Stomach (tissue), 9 donors: Measurements from ENCODE around the gene AFDN. TPM values are rescaled to one million over a fixed set of nuclear protein-coding genes. Genes with fewer than 3 reads are reported as not detected.

Source experiments
- DNase-seq, 2 donors: peaks; one replicate each; pipeline versions ENCODE4 v3.0.0 to v3.0.0-alpha.2; 2013 to 2019
- H3K27ac ChIP-seq, 5 donors: fragments of 200-600 bp in 4 of 5; sonication (generic) in 4 of 5; one replicate each; pipeline ENCODE4 v1.5.1; 2013 to 2019; ENCODE audit warnings: mild to moderate bottlenecking in 1 of 5, moderate library complexity in 1 of 5
- H3K27me3 ChIP-seq, 3 donors: fragments of 200-600 bp; sonication (generic); one replicate each; pipeline ENCODE4 v1.5.1; 2017 to 2019; ENCODE audit warnings: mixed run types in 1 of 3
- H3K36me3 ChIP-seq, 4 donors: fragments of 200-600 bp; sonication (generic); 1 replicate in 3 of 4; 2 replicates in 1 of 4; pipeline ENCODE4 v1.5.1; 2016 to 2019
- H3K4me1 ChIP-seq, 4 donors: fragments of 200-600 bp; sonication (generic); one replicate each; pipeline ENCODE4 v1.5.1; 2016 to 2019
- H3K4me3 ChIP-seq, 4 donors: fragments of 200-600 bp; sonication (generic) in 3 of 4; one replicate each; pipeline ENCODE4 v1.5.1; 2016 to 2019; ENCODE audit warnings: mild to moderate bottlenecking in 1 of 4
- H3K9me3 ChIP-seq, 4 donors: fragments of 200-600 bp; sonication (generic); one replicate each; pipeline ENCODE4 v1.5.1; 2016 to 2019
- CTCF ChIP-seq, 7 experiments: fragments of 450-650 bp in 4 of 7; fragments of 200-600 bp in 3 of 7; sonication (generic) in 3 of 7; IDR thresholded peaks; one replicate each; pipeline ENCODE4 v1.5.1; 2016 to 2019; ENCODE audit warnings: antibody characterized with exemption in 7 of 7, control low read depth in 2 of 7, mild to moderate bottlenecking in 1 of 7
- EP300 ChIP-seq: sonication (generic); formaldehyde crosslinking; IDR thresholded peaks from one replicate; pipeline ENCODE4 v1.6.1; 2017; ENCODE audit warnings: antibody characterized with exemption
- POLR2A ChIP-seq, 4 donors: fragments of 450-650 bp; IDR thresholded peaks; one replicate each; pipeline ENCODE4 v1.6.1; 2016; ENCODE audit warnings: antibody characterized with exemption in 4 of 4, control low read depth in 2 of 4, mild to moderate bottlenecking in 1 of 4, moderate library complexity in 1 of 4
- POLR2AphosphoS5 ChIP-seq, 3 donors: sonication (generic); formaldehyde crosslinking; IDR thresholded peaks; one replicate each; pipeline ENCODE4 v1.6.1; 2016; ENCODE audit warnings: antibody characterized with exemption in 3 of 3
- WGBS, 5 donors: extraction: QIAGEN DNeasy Blood & Tissue Kit in 3 of 5; methylation state at CpG; one replicate each; pipeline versions ENCODE4 v1.1.5 to v1.1.7; 2013 to 2018; 5-methylcytosine and 5-hydroxymethylcytosine counted together
- intact Hi-C: fragments of 100-400 bp; cut with DNase I; formaldehyde crosslinking; loops from one replicate; pipeline ENCODE4 v1.15.1; 2023; ENCODE audit warnings: low total_unique reads
- polyA plus RNA-seq, 3 donors: library from polyadenylated mRNA; stranded (reverse); fragments of 200-250 nt; gene quantifications; one replicate each; pipeline ENCODE4 v1.2.3, GENCODE V29; 2013
- total RNA-seq, 5 donors: library from RNA; depleted of rRNA; stranded (reverse); fragments of >200 nt; gene quantifications; one replicate each; pipeline versions ENCODE4 v1.1.0 to v1.2.3, GENCODE V29; 2014 to 2016
- donor health status: healthy with polysubstance abuse.
- donor health status: Bipolar disorder and iron deficiency.
- donor health status: healthy.

Gene AFDN
- total and polyA plus RNA-seq, 8 donors: 24.8 to 521 (median 114) TPM

GRCh38 chr6:167879612-167880011 is 52.9 kb downstream of the AFDN start:
- H3K27me3 ChIP-seq: no peaks in the 10 kb centered on the region
- H3K4me1 ChIP-seq: peaks cover 0 to 8% (median 2%) of the 10 kb centered on the region in 4 donors
- TF ChIP-seq POLR2AphosphoS5 (IDR thresholded peaks at IDR 0.05): no peak
- no peak for TF ChIP-seq CTCF (IDR thresholded peaks at IDR 0.05)
- TF ChIP-seq EP300: no peak
- TF ChIP-seq POLR2A (IDR thresholded peaks at IDR 0.05): no peak
- intact Hi-C loops: no loop called here
- DNase-seq: no peak
- H3K36me3 ChIP-seq: peaks cover 5 to 66% (median 61%) of the 10 kb centered on the region in 4 donors
- WGBS, 5 donors: 88 to 100% (median 97%) methylated on average over 1 of the region's 1 CpG
- no peak overlapping the region for H3K4me3 ChIP-seq
- H3K9me3 ChIP-seq: no peaks in the 10 kb centered on the region
- H3K27ac ChIP-seq: no peak overlapping the region

- DNase-seq: no peak
- H3K27me3 ChIP-seq: no peaks in the 10 kb centered on the region
- H3K36me3 ChIP-seq: peaks cover 5 to 64% (median 55%) of the 10 kb centered on the region in 4 donors
- H3K27ac ChIP-seq: no peak overlapping the region
- H3K4me3 ChIP-seq: no peak overlapping the region
- peaks cover 0 to 8% (median 2%) of the 10 kb centered on the region in 4 donors for H3K4me1 ChIP-seq
- 89 to 95% (median 91%) methylated on average over 2 of the region's 2 CpGs for WGBS, 5 donors
- no peaks in the 10 kb centered on the region for H3K9me3 ChIP-seq
- intact Hi-C loops: no loop called here
- TF ChIP-seq POLR2AphosphoS5 (IDR thresholded peaks at IDR 0.05): no peak
- TF ChIP-seq POLR2A (IDR thresholded peaks at IDR 0.05): no peak
- no peak for TF ChIP-seq CTCF (IDR thresholded peaks at IDR 0.05)
- no peak for TF ChIP-seq EP300
Observed at GRCh38 chr6:167881327-167881726, 54.6 kb downstream of the AFDN start.

- WGBS, 5 donors: 95 to 97% (median 97%) methylated on average over 6 of the region's 6 CpGs
- no peak for DNase-seq
- Histone ChIP-seq H3K27ac (no peak overlapping the region), H3K4me3 (no peak overlapping the region), H3K27me3 (no peaks in the 10 kb centered on the region), H3K36me3 (peaks cover 5 to 62% (median 48%) of the 10 kb centered on the region in 4 donors), H3K4me1 (peaks cover 0 to 8% (median 2%) of the 10 kb centered on the region in 4 donors), H3K9me3 (no peaks in the 10 kb centered on the region)
- intact Hi-C loops: no loop called here
- TF ChIP-seq POLR2A (IDR thresholded peaks at IDR 0.05) (no peak), CTCF (IDR thresholded peaks at IDR 0.05) (no peak), POLR2AphosphoS5 (IDR thresholded peaks at IDR 0.05) (no peak), EP300 (no peak)
Observed at GRCh38 chr6:167882244-167882643, 55.5 kb downstream of the AFDN start.

GRCh38 chr6:167888098-167888497 is 61.4 kb downstream of the AFDN start:
- DNase-seq: no peak
- intact Hi-C loops: no loop called here
- Histone ChIP-seq H3K27ac (no peak overlapping the region), H3K4me3 (no peak overlapping the region), H3K9me3 (no peaks in the 10 kb centered on the region), H3K36me3 (peaks cover 4 to 58% (median 50%) of the 10 kb centered on the region in 4 donors), H3K4me1 (no peaks in the 10 kb centered on the region), H3K27me3 (no peaks in the 10 kb centered on the region)
- no peak for TF ChIP-seq POLR2A (IDR thresholded peaks at IDR 0.05)
- TF ChIP-seq CTCF (IDR thresholded peaks at IDR 0.05): no peak
- no peak for TF ChIP-seq POLR2AphosphoS5 (IDR thresholded peaks at IDR 0.05)
- TF ChIP-seq EP300: no peak
